Left lung (tissue), 10 donors: Measurements from ENCODE around the gene CFAP68. TPM values are rescaled to one million over a fixed set of nuclear protein-coding genes. Genes with fewer than 3 reads are reported as not detected.

Source experiments
- ATAC-seq: fragments of 200-7000 bp; cut with Tn5 transposase; one replicate; pipeline ENCODE4 v1.9.1; 2020; ENCODE audit warnings: moderate library complexity
- DNase-seq, 4 donors: peaks; one replicate each; pipeline ENCODE4 v3.0.0-alpha.2; 2013 to 2020
- H3K27ac ChIP-seq, 2 donors: fragments of 200-600 bp; sonication (generic) in 1 of 2; one replicate each; pipeline versions ENCODE4 v1.5.0 to v1.8.0; 2020 to 2021
- H3K27me3 ChIP-seq, 2 donors: fragments of 200-600 bp; sonication (generic) in 1 of 2; one replicate each; pipeline versions ENCODE4 v1.5.0 to v1.8.0; 2020 to 2021
- H3K36me3 ChIP-seq, 2 donors: fragments of 200-600 bp; sonication (generic) in 1 of 2; one replicate each; pipeline versions ENCODE4 v1.5.0 to v1.8.0; 2020 to 2021
- H3K4me1 ChIP-seq, 2 donors: fragments of 200-600 bp; one replicate each; pipeline ENCODE4 v1.8.0; 2021
- H3K4me3 ChIP-seq, 2 donors: fragments of 200-600 bp; sonication (generic) in 1 of 2; one replicate each; pipeline versions ENCODE4 v1.5.0 to v1.8.0; 2020 to 2021; ENCODE audit warnings: mild to moderate bottlenecking in 1 of 2
- H3K9me3 ChIP-seq, 2 donors: fragments of 200-600 bp; sonication (generic) in 1 of 2; one replicate each; pipeline versions ENCODE4 v1.5.0 to v1.8.0; 2020 to 2021
- intact Hi-C, 2 donors: fragments of 100-400 bp; cut with DNase I; formaldehyde crosslinking; loops; one replicate each; pipeline versions ENCODE4 v1.11.2 to v1.14.2; 2022
- polyA plus RNA-seq, 6 donors: library from polyadenylated mRNA; unstranded; fragments of 120-200 nt; gene quantifications; one replicate each; pipeline ENCODE4 v1.2.1, GENCODE V29; 2013; ENCODE audit not compliant: insufficient read length in 6 of 6
- total RNA-seq, 2 donors: library from RNA; stranded (reverse); fragmentation: NEBNext Ultra II Directional; extraction: Animal tissue kit (Norgen Biotek cat#: 25700); gene quantifications; one replicate each; pipeline ENCODE4 v1.2.1, GENCODE V29; 2021
- TF ChIP-seq, protein P1 (sequence below), 2 donors: fragments of 200-600 bp; sonication (generic) in 1 of 2; IDR thresholded peaks; one replicate each; pipeline versions ENCODE4 v1.5.0 to v1.8.0; 2021; ENCODE audit warnings: antibody characterized with exemption in 2 of 2
- donor health status: DM: no; HTN: yes; CAD: no.
- donor health status: DM: no; HTN: no; CAD: no.

Gene CFAP68
- total and polyA plus RNA-seq, 8 donors = 20.4 to 46.7 (median 37.9) TPM

DNA sequence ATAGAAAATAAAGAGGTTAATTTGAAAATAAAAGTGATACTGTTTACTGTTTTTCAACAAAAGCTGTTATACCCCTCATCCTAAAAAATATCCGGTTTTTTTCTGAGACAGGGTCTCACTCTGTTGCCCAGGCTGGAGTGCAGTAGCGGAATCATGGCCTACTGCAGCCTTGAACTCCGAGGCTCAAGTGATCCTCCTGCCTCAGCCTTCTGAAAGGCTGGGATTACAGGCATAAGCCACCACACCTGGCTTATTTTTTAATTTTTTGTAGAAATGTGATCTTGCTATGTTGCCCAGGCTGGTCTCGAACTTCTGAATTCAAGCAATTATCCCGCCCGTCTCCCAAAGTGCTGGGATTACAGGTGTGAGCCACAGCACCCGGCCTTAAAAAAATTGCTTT is 43.7 kb upstream of the CFAP68 start:
- TF ChIP-seq, protein P1, sequence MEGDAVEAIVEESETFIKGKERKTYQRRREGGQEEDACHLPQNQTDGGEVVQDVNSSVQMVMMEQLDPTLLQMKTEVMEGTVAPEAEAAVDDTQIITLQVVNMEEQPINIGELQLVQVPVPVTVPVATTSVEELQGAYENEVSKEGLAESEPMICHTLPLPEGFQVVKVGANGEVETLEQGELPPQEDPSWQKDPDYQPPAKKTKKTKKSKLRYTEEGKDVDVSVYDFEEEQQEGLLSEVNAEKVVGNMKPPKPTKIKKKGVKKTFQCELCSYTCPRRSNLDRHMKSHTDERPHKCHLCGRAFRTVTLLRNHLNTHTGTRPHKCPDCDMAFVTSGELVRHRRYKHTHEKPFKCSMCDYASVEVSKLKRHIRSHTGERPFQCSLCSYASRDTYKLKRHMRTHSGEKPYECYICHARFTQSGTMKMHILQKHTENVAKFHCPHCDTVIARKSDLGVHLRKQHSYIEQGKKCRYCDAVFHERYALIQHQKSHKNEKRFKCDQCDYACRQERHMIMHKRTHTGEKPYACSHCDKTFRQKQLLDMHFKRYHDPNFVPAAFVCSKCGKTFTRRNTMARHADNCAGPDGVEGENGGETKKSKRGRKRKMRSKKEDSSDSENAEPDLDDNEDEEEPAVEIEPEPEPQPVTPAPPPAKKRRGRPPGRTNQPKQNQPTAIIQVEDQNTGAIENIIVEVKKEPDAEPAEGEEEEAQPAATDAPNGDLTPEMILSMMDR (IDR thresholded peaks at IDR 0.05) = no peak
- intact Hi-C loops = loop anchor here in 1 of 2 donors (10.0 kb wide), 1 partner anchor 61 kb away; no protein-coding TSS in a partner anchor
- Histone ChIP-seq H3K9me3 (no peaks in the 10 kb centered on the region), H3K4me3 (no peak overlapping the region), H3K36me3 (peaks cover 0 to 49% of the 10 kb centered on the region in 2 donors), H3K4me1 (peaks cover 0 to 2% of the 10 kb centered on the region in 2 donors), H3K27ac (no peak overlapping the region), H3K27me3 (no peaks in the 10 kb centered on the region)
- ATAC-seq = no peak
- DNase-seq = no peak

DNA sequence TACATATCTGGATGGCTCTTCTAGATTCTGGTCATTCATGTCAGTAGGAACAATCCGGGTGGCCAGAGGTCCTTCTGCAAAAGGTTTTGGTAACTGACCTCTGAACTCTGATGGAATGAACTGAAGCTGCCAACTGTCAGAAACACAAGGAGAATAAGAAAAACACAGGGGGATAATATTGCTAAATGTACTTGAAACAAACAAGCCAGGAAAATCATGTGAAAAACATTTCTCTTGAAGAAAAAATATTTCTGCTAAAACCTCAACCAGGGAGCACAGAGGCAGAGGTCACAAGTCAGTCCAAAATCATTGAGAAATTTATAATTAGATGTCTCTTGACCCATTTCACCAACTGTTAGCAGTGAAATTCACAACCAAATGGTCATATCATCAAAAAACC is 43.2 kb upstream of the CFAP68 start:
- H3K27ac ChIP-seq = no peak overlapping the region
- intact Hi-C loops = loop anchor here in 1 of 2 donors (10.0 kb wide), 1 partner anchor 61 kb away; no protein-coding TSS in a partner anchor
- no peak for DNase-seq
- H3K9me3 ChIP-seq = no peaks in the 10 kb centered on the region
- peaks cover 0 to 44% of the 10 kb centered on the region in 2 donors for H3K36me3 ChIP-seq
- peaks cover 0 to 7% of the 10 kb centered on the region in 2 donors for H3K4me1 ChIP-seq
- no peak for ATAC-seq
- H3K4me3 ChIP-seq = no peak overlapping the region
- no peaks in the 10 kb centered on the region for H3K27me3 ChIP-seq
- TF ChIP-seq, protein P1 (IDR thresholded peaks at IDR 0.05) = no peak

GRCh38 chr11:111836721-111837120 is 42.6 kb upstream of the CFAP68 start:
- ATAC-seq (peak; percentile 16), DNase-seq (no peak)
- H3K27me3 ChIP-seq = no peaks in the 10 kb centered on the region
- no peak overlapping the region for H3K27ac ChIP-seq
- no peak overlapping the region for H3K4me3 ChIP-seq
- H3K9me3 ChIP-seq = no peaks in the 10 kb centered on the region
- H3K36me3 ChIP-seq = peaks cover 0 to 40% of the 10 kb centered on the region in 2 donors
- TF ChIP-seq, protein P1 (IDR thresholded peaks at IDR 0.05) = no peak
- peaks cover 0 to 12% of the 10 kb centered on the region in 2 donors for H3K4me1 ChIP-seq
- intact Hi-C loops = loop anchor here in 1 of 2 donors (10.0 kb wide), 1 partner anchor 62 kb away; no protein-coding TSS in a partner anchor

DNA sequence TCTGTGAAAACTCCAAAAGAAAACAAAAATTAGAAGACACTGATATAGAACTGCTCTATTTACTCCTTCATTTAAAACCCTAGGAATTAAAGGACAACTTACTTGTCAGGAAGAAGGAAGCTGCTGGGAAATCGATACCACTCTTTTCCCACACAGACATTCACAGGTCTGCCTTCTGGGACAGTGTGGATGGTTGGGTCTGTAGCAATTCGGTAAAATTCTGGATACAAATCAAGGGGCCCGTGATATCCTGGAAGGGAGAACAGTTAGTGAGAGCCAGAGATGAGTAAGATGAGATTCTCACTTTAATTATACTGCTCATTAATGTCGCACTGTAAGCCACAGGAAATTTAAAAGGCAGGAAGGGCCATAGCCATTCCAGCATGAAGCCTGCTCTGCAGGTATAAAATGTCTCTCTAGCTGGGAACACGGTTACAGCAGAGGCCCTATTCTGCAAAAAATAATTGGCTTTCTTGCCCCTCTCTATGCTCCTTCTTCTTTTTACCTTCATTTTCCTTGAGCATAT is 41.9 kb upstream of the CFAP68 start:
- H3K27me3 ChIP-seq = no peaks in the 10 kb centered on the region
- H3K9me3 ChIP-seq = no peaks in the 10 kb centered on the region
- intact Hi-C loops = loop anchor here in 1 of 2 donors (10.0 kb wide), 1 partner anchor 63 kb away; no protein-coding TSS in a partner anchor
- H3K4me3 ChIP-seq = no peak overlapping the region
- H3K4me1 ChIP-seq = peaks cover 0 to 15% of the 10 kb centered on the region in 2 donors
- ATAC-seq (no peak), DNase-seq (no peak)
- TF ChIP-seq, protein P1 (IDR thresholded peaks at IDR 0.05) = no peak
- H3K36me3 ChIP-seq = peaks cover 0 to 40% of the 10 kb centered on the region in 2 donors
- H3K27ac ChIP-seq = no peak overlapping the region

DNA sequence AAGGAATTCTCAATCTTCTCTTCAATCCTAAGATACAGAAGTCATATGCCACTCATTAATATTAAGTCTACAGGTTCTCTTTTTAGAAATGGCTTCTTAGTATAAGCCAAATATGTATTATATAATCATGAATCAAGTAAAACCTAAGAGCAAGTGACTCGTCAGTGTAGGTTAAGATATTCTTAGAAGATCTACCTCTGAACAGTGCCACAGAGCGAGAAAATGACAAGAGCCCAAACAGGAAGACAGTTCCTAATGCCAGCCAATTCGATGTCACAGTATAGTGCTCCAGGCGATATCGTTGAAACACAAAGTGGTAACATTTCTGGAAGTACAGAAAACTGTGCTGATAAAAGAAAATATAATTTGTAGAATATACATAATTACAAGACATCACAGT is 41.3 kb upstream of the CFAP68 start:
- H3K4me1 ChIP-seq = peaks cover 0 to 15% of the 10 kb centered on the region in 2 donors
- H3K36me3 ChIP-seq = peaks cover 0 to 36% of the 10 kb centered on the region in 2 donors
- no peaks in the 10 kb centered on the region for H3K9me3 ChIP-seq
- TF ChIP-seq, protein P1 (IDR thresholded peaks at IDR 0.05) = no peak
- no peaks in the 10 kb centered on the region for H3K27me3 ChIP-seq
- H3K27ac ChIP-seq = no peak overlapping the region
- DNase-seq = no peak
- no peak for ATAC-seq
- no peak overlapping the region for H3K4me3 ChIP-seq
- intact Hi-C loops = loop anchor here in 1 of 2 donors (10.0 kb wide), 1 partner anchor 63 kb away; no protein-coding TSS in a partner anchor
